ENCODE data around the gene YAF2.

- TF ChIP-seq CTCF (IDR thresholded peaks at IDR 0.05) (no peak), POLR2A (IDR thresholded peaks at IDR 0.05) (no peak)
Observed at GRCh38 chr12:42281278-42281677, 43.2 kb upstream of the YAF2 start.

Measured in suprapubic skin (tissue), 3 donors.